Panc1 (cell line): ENCODE data around the gene ANAPC16. TPM values are rescaled to one million over a fixed set of nuclear protein-coding genes. Genes with fewer than 3 reads are reported as not detected.
A peak's percentile ranks its signal among the peaks of the same experiment; 100 is the strongest.

Experiments
- ATAC-seq: fragments of 200-7000 bp; cut with Tn5 transposase; 2 replicates; pipeline ENCODE4 v1.9.1; 2020; ENCODE audit warnings: mild to moderate bottlenecking, moderate library complexity
- BruUV-seq: library from RNA; stranded (reverse); fragments of 400-500 nt; replicated peaks from 2 replicates; lab custom pipeline; 2021; lab: Mats Ljungman, UMichigan
- CTCF ChIA-PET: fragments of 300-600 bp; sonication (Branson Sonifier 250); formaldehyde crosslinking; loops from one replicate; lab custom pipeline; 2022; ENCODE audit warnings: antibody characterized with exemption; lab: Charles Lee
- POLR2A ChIA-PET: fragments of 300-600 bp; sonication (Branson Sonifier 250); formaldehyde crosslinking; loops from one replicate; lab custom pipeline; 2022; ENCODE audit warnings: antibody characterized with exemption; lab: Charles Lee
- DNase-seq: peaks from one replicate; pipeline ENCODE4 v3.0.0-alpha.2; 2010; ENCODE audit warnings: low read depth, low spot score
- H3K27ac ChIP-seq: 2 replicates; pipeline ENCODE4 v1.5.1; 2011; ENCODE audit warnings: mild to moderate bottlenecking, low read length, inconsistent platforms
- H3K27me3 ChIP-seq: fragments of 200-500 bp; sonication (Bioruptor generic); 2 replicates; pipeline ENCODE4 v1.6.0; 2014; ENCODE audit warnings: low read length, inconsistent platforms; ENCODE audit not compliant: control insufficient read depth, insufficient read depth
- H3K36me3 ChIP-seq: fragments of 200-500 bp; sonication (Bioruptor generic); 2 replicates; pipeline ENCODE4 v1.5.1; 2014; ENCODE audit warnings: inconsistent platforms, mild to moderate bottlenecking, low read length, moderate library complexity; ENCODE audit not compliant: control insufficient read depth, insufficient read depth
- H3K4me1 ChIP-seq: 2 replicates; pipeline ENCODE4 v1.5.1; 2011; ENCODE audit warnings: inconsistent platforms, mild to moderate bottlenecking, low read length, moderate library complexity; ENCODE audit not compliant: control insufficient read depth, insufficient read depth
- H3K4me3 ChIP-seq, 2 experiments: 2 replicates each; pipeline ENCODE4 v1.5.1; 2011 to 2012; ENCODE audit warnings: low read depth in 2 of 2, low read length in 2 of 2, mild to moderate bottlenecking in 2 of 2, inconsistent platforms in 1 of 2, moderate library complexity in 1 of 2
- H3K9me3 ChIP-seq: fragments of 200-500 bp; sonication (Bioruptor generic); 2 replicates; pipeline ENCODE4 v1.5.1; 2014; ENCODE audit warnings: low read depth, mild to moderate bottlenecking, inconsistent platforms, low read length, moderate library complexity; ENCODE audit not compliant: control insufficient read depth, insufficient read depth
- CTCF ChIP-seq: fragments of 450-650 bp; IDR thresholded peaks from 2 replicates; pipeline ENCODE4 v1.5.1; 2017; ENCODE audit warnings: mild to moderate bottlenecking
- POLR2AphosphoS5 ChIP-seq: IDR thresholded peaks from 2 replicates; pipeline ENCODE4 v1.6.1; 2012; ENCODE audit warnings: mild to moderate bottlenecking, low read depth, low read length, moderate library complexity
- SIN3A ChIP-seq: IDR thresholded peaks from 2 replicates; pipeline ENCODE4 v1.6.1; 2012; ENCODE audit warnings: low read depth, mild to moderate bottlenecking, low read length, moderate library complexity, borderline replicate concordance; ENCODE audit not compliant: insufficient read depth
- TCF7L2 ChIP-seq: IDR thresholded peaks from 2 replicates; pipeline ENCODE4 v1.6.1; 2011; ENCODE audit warnings: mild to moderate bottlenecking, low read depth, low read length, inconsistent platforms
- in situ Hi-C: cut with HindIII; loops from 2 replicates; pipeline ENCODE4 v1.10.0; 2016; ENCODE audit warnings: low sequenced_read_pairs, low pct_unique_long_range_greater_than_20kb
- intact Hi-C: fragments of 100-400 bp; cut with micrococcal nuclease; formaldehyde crosslinking; loops from one replicate; pipeline ENCODE4 v1.10.0; 2022; ENCODE audit not compliant: unreplicated experiment
- total RNA-seq: library from RNA; stranded (reverse); gene quantifications from one replicate; pipeline ENCODE4 v1.2.1, GENCODE V29; 2021; ENCODE audit not compliant: unreplicated experiment
- TF ChIP-seq, protein P1 (sequence below), 2 experiments: IDR thresholded peaks; 2 replicates each; pipeline ENCODE4 v1.6.1; 2011 to 2012; ENCODE audit warnings: low read depth in 2 of 2, control low read depth in 1 of 2, low read length in 1 of 2, mild to moderate bottlenecking in 1 of 2, moderate library complexity in 1 of 2; ENCODE audit not compliant: insufficient read depth in 1 of 2

The ANAPC16 gene
- total RNA-seq, 1 experiment from 2014 or later, result 110 TPM

GRCh38 chr10:72218325-72218724 lies 2.5 kb downstream of the ANAPC16 start:
- POLR2A ChIA-PET, result no interaction called here
- TF ChIP-seq SIN3A (no peak), CTCF (no peak), POLR2AphosphoS5 (0 out of 2 replicates have a peak, but pooled peaks have one; percentile 15), TCF7L2 (no peak)
- TF ChIP-seq, protein P1, sequence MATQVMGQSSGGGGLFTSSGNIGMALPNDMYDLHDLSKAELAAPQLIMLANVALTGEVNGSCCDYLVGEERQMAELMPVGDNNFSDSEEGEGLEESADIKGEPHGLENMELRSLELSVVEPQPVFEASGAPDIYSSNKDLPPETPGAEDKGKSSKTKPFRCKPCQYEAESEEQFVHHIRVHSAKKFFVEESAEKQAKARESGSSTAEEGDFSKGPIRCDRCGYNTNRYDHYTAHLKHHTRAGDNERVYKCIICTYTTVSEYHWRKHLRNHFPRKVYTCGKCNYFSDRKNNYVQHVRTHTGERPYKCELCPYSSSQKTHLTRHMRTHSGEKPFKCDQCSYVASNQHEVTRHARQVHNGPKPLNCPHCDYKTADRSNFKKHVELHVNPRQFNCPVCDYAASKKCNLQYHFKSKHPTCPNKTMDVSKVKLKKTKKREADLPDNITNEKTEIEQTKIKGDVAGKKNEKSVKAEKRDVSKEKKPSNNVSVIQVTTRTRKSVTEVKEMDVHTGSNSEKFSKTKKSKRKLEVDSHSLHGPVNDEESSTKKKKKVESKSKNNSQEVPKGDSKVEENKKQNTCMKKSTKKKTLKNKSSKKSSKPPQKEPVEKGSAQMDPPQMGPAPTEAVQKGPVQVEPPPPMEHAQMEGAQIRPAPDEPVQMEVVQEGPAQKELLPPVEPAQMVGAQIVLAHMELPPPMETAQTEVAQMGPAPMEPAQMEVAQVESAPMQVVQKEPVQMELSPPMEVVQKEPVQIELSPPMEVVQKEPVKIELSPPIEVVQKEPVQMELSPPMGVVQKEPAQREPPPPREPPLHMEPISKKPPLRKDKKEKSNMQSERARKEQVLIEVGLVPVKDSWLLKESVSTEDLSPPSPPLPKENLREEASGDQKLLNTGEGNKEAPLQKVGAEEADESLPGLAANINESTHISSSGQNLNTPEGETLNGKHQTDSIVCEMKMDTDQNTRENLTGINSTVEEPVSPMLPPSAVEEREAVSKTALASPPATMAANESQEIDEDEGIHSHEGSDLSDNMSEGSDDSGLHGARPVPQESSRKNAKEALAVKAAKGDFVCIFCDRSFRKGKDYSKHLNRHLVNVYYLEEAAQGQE (IDR thresholded peaks at IDR 0.05; ENCODE audit: insufficient read depth in 1 of 2, low read depth in 2 of 2, low read length in 1 of 2), result no peak
- CTCF ChIA-PET, result interaction anchor here (1.1 kb wide), 1 partner anchor 92 kb away, joined by 4 read pairs; no protein-coding TSS in a partner anchor
- no peaks in the 10 kb centered on the region for H3K9me3 ChIP-seq
- no peak for ATAC-seq
- peaks cover 33% of the 10 kb centered on the region for H3K4me1 ChIP-seq
- no TSS peak for BruUV-seq
- no peak for DNase-seq
- peak overlapping the region in 1 of 2 experiments; percentile 19; a peak in 2 of 4 replicates for H3K4me3 ChIP-seq
- H3K36me3 ChIP-seq, result peaks cover 3% of the 10 kb centered on the region
- H3K27ac ChIP-seq, result peak overlapping the region; percentile 98
- in situ Hi-C loops, result no loop called here
- H3K27me3 ChIP-seq, result no peaks in the 10 kb centered on the region
- intact Hi-C loops, result loop anchor here (5.0 to 10.0 kb wide), 2 partner anchors 46 to 324 kb away; no protein-coding TSS in a partner anchor

GRCh38 chr10:72218726-72219125 lies 2.9 kb downstream of the ANAPC16 start:
- peak overlapping the region in 1 of 2 experiments; percentile 19; a peak in 2 of 4 replicates for H3K4me3 ChIP-seq
- BruUV-seq, result no TSS peak
- intact Hi-C loops (loop anchor here (5.0 to 10.0 kb wide), 2 partner anchors 46 to 324 kb away; no protein-coding TSS in a partner anchor), in situ Hi-C loops (no loop called here)
- peak overlapping the region; percentile 98 for H3K27ac ChIP-seq
- H3K27me3 ChIP-seq, result no peaks in the 10 kb centered on the region
- peaks cover 4% of the 10 kb centered on the region for H3K36me3 ChIP-seq
- ATAC-seq, result no peak
- H3K4me1 ChIP-seq, result peaks cover 35% of the 10 kb centered on the region
- TF ChIP-seq CTCF, result no peak
- TF ChIP-seq TCF7L2, result no peak
- no peak for TF ChIP-seq POLR2AphosphoS5
- TF ChIP-seq, protein P1 (IDR thresholded peaks at IDR 0.05; ENCODE audit: insufficient read depth in 1 of 2, low read depth in 2 of 2, low read length in 1 of 2), result no peak
- no peak for TF ChIP-seq SIN3A
- no peaks in the 10 kb centered on the region for H3K9me3 ChIP-seq
- DNase-seq, result no peak
- CTCF ChIA-PET, result interaction anchor here (1.1 kb wide), 1 partner anchor 93 kb away, joined by 4 read pairs; no protein-coding TSS in a partner anchor
- POLR2A ChIA-PET, result no interaction called here
